Thyroid gland (tissue), 4 donors: ENCODE data around the gene TSHR.

Experiments
- CTCF ChIP-seq, 6 experiments: fragments of 200-600 bp in 3 of 6; fragments of 450-650 bp in 3 of 6; sonication (generic) in 3 of 6; IDR thresholded peaks; one replicate each; pipeline ENCODE4 v1.5.1; 2016 to 2019; ENCODE audit warnings: antibody characterized with exemption in 6 of 6, mild to moderate bottlenecking in 2 of 6, inconsistent platforms in 1 of 6, moderate library complexity in 1 of 6
- POLR2A ChIP-seq, 2 donors: fragments of 450-650 bp; IDR thresholded peaks; one replicate each; pipeline ENCODE4 v1.6.1; 2017; ENCODE audit warnings: antibody characterized with exemption in 2 of 2, mild to moderate bottlenecking in 2 of 2, moderate library complexity in 1 of 2

GRCh38 chr14:81113176-81113575 is 157.8 kb downstream of the TSHR start:
- TF ChIP-seq CTCF (IDR thresholded peaks at IDR 0.05) = no peak
- no peak for TF ChIP-seq POLR2A (IDR thresholded peaks at IDR 0.05)
